Effector memory CD8-positive, alpha-beta T cell (primary cell): ENCODE data around the gene MRPL40.

ENCODE experiments used
- ATAC-seq: fragments of 150-1000 bp; cut with Tn5 transposase; replicated peaks from 2 replicates; pipeline ENCODE4 v1.10.0; 2021; ENCODE audit warnings: mild to moderate bottlenecking, moderate library complexity
- DNase-seq, 3 experiments: peaks; one replicate each; pipeline ENCODE4 v3.0.0; 2021
- H3K27ac Mint-ChIP-seq, 2 donors: one replicate each; pipeline ENCODE4 v1.8.0; 2022; ENCODE audit warnings: mild to moderate bottlenecking in 2 of 2, mixed read lengths in 2 of 2, moderate library complexity in 2 of 2
- H3K27me3 Mint-ChIP-seq, 2 donors: one replicate each; pipeline ENCODE4 v1.8.0; 2022; ENCODE audit warnings: mixed read lengths in 2 of 2
- H3K36me3 Mint-ChIP-seq: one replicate; pipeline ENCODE4 v1.8.0; 2022; ENCODE audit warnings: mild to moderate bottlenecking, moderate library complexity, mixed read lengths; ENCODE audit not compliant: insufficient read depth
- H3K4me1 Mint-ChIP-seq, 2 donors: one replicate each; pipeline ENCODE4 v1.8.0; 2022; ENCODE audit warnings: low read depth in 2 of 2, mixed read lengths in 2 of 2
- H3K4me3 Mint-ChIP-seq, 2 donors: one replicate each; pipeline ENCODE4 v1.8.0; 2022; ENCODE audit warnings: mild to moderate bottlenecking in 2 of 2, mixed read lengths in 2 of 2, moderate library complexity in 2 of 2
- H3K9me3 Mint-ChIP-seq, 2 donors: one replicate each; pipeline ENCODE4 v1.8.0; 2022; ENCODE audit warnings: mixed read lengths in 2 of 2

Gene MRPL40

DNA sequence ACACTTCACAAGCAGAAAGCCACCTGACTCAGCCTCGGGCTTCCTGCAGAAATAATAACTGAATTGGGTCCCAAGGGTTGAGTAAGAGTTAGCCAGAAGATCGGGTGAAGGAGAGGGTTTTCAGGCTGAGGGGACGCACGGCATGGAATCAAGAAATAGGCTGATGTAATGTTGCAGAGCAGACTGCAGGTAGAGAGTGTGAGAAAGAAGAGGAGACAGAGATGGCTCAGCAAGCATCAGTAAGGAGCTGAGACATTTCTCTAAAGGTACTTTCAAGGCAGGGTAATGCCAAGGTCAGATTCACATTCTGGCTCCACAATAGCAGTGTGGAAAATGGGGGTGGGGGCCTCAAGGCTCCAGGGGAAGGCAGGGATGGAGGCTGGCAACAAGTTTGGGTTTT, 19.4 kb upstream of the MRPL40 start:
- ATAC-seq (no peak), DNase-seq (no peak)
- H3K27me3 Mint-ChIP-seq = no peaks in the 10 kb centered on the region
- peak overlapping the region; percentile 65 to 94 for H3K27ac Mint-ChIP-seq
- peaks cover 40 to 48% of the 10 kb centered on the region in 2 donors for H3K4me1 Mint-ChIP-seq
- peaks cover 20% of the 10 kb centered on the region for H3K36me3 Mint-ChIP-seq
- peak overlapping the region in 1 of 2 donors; percentile 18 for H3K4me3 Mint-ChIP-seq
- H3K9me3 Mint-ChIP-seq = no peaks in the 10 kb centered on the region

DNA sequence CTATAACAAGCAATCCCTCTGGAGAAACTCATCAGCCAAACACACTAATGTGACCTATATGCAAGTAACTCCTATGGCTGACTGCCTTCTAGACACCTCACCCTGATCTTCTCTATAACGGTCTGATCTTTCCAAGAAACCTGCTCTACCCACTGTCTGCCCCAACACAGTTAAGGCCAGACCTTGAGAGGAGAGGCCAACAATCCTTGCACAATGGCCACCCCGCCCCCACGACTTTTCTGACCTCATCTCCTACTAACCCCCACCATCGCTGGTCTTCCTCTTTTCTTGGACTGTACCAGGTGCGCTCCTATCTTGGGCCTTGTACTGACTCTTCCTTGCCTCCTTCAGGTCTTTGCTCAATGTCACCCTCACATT, 13.3 kb upstream of the MRPL40 start:
- Mint-ChIP-seq H3K36me3 (peaks cover 18% of the 10 kb centered on the region), H3K27ac (peak overlapping the region; percentile 95 to 96), H3K4me3 (peak overlapping the region; percentile 68 to 77), H3K9me3 (no peaks in the 10 kb centered on the region), H3K27me3 (no peaks in the 10 kb centered on the region), H3K4me1 (peaks cover 55 to 68% of the 10 kb centered on the region in 2 donors)
- DNase-seq (no peak), ATAC-seq (no peak)

GRCh38 chr22:19419464-19420178, 12.7 kb upstream of the MRPL40 start:
- ATAC-seq = peak; percentile 95

GRCh38 chr22:19420321-19420720, 12.0 kb upstream of the MRPL40 start:
- H3K4me1 Mint-ChIP-seq = peaks cover 62 to 74% of the 10 kb centered on the region in 2 donors
- no peaks in the 10 kb centered on the region for H3K9me3 Mint-ChIP-seq
- no peak for DNase-seq
- H3K4me3 Mint-ChIP-seq = peak overlapping the region; percentile 68 to 77
- peak overlapping the region; percentile 95 to 96 for H3K27ac Mint-ChIP-seq
- no peaks in the 10 kb centered on the region for H3K27me3 Mint-ChIP-seq
- peak; percentile 10 for ATAC-seq
- H3K36me3 Mint-ChIP-seq = peaks cover 18% of the 10 kb centered on the region

More at GRCh38 chr22:19419464-19420178, 12.7 kb upstream of the MRPL40 start:
- peak overlapping the region; percentile 68 to 77 for H3K4me3 Mint-ChIP-seq
- H3K9me3 Mint-ChIP-seq = no peaks in the 10 kb centered on the region
- peak; percentile 47 to 59 (median 56) for DNase-seq
- H3K27ac Mint-ChIP-seq = peak overlapping the region; percentile 95 to 96
- no peaks in the 10 kb centered on the region for H3K27me3 Mint-ChIP-seq
- H3K4me1 Mint-ChIP-seq = peaks cover 59 to 71% of the 10 kb centered on the region in 2 donors
- peaks cover 18% of the 10 kb centered on the region for H3K36me3 Mint-ChIP-seq

- no peaks in the 10 kb centered on the region for H3K9me3 Mint-ChIP-seq
- peaks cover 21% of the 10 kb centered on the region for H3K36me3 Mint-ChIP-seq
- DNase-seq (no peak), ATAC-seq (no peak)
- H3K27me3 Mint-ChIP-seq = no peaks in the 10 kb centered on the region
- H3K27ac Mint-ChIP-seq = peak overlapping the region; percentile 95 to 96
- peaks cover 64 to 85% of the 10 kb centered on the region in 2 donors for H3K4me1 Mint-ChIP-seq
- peak overlapping the region; percentile 1 to 51 for H3K4me3 Mint-ChIP-seq
Measured at GRCh38 chr22:19422440-19423301, 9.7 kb upstream of the MRPL40 start.

- DNase-seq (no peak), ATAC-seq (no peak)
- H3K4me1 Mint-ChIP-seq = peaks cover 62 to 85% of the 10 kb centered on the region in 2 donors
- no peaks in the 10 kb centered on the region for H3K27me3 Mint-ChIP-seq
- H3K4me3 Mint-ChIP-seq = no peak overlapping the region
- peaks cover 20% of the 10 kb centered on the region for H3K36me3 Mint-ChIP-seq
- no peaks in the 10 kb centered on the region for H3K9me3 Mint-ChIP-seq
- peak overlapping the region; percentile 47 to 96 for H3K27ac Mint-ChIP-seq
Measured at GRCh38 chr22:19424186-19424500, 8.2 kb upstream of the MRPL40 start.

DNA sequence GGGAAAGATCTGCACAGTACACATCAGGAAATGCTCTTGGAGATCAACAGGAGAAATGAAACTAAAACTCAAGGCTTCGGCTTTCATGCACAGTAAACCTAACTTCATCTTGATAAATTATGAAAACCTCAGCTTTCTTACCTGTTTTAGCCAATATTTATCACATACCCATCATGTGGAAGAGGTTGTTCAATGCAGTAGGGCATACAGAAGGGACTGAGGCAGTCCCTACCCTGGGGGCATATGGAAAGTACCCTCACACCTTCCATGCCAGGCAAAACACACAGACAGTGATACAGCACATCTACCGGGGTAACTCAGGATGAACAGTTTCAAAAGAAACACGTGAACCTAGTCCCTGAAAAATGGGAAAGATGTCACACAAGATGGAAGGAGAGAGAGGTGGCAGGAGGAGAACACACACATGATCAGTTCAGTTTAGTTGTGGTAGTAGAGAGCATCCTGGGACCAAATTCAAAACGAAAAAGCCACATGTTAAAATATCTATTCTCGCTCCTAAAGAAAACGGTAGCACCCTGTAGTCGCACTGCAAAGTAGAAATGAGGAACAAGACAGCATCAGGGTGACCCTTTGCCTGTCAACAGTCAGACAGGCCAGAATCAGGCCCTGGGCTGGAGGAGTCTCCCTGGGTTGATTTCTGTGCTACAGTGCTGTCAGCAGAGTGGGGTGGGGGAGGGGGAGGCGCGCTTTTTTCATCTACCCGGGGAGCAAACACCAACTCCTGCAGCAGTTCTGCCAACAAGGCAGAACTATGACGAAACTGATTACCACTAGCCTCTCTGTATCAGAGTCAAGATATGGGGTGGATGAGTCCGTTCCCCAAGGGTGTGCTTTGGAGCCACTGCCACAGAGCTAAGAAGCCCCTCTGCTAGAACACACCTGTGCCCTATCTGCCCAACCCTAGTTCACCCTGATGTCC, 2.1 kb upstream of the MRPL40 start:
- no peaks in the 10 kb centered on the region for H3K27me3 Mint-ChIP-seq
- ATAC-seq (peak; percentile 31), DNase-seq (peak; percentile 16 to 38 (median 16))
- peaks cover 33 to 51% of the 10 kb centered on the region in 2 donors for H3K4me1 Mint-ChIP-seq
- H3K4me3 Mint-ChIP-seq = peak overlapping the region; percentile 88 to 93
- peaks cover 45% of the 10 kb centered on the region for H3K36me3 Mint-ChIP-seq
- H3K27ac Mint-ChIP-seq = peak overlapping the region; percentile 92 to 94
- no peaks in the 10 kb centered on the region for H3K9me3 Mint-ChIP-seq

GRCh38 chr22:19430890-19431541, 1.3 kb upstream of the MRPL40 start:
- Mint-ChIP-seq H3K27me3 (no peaks in the 10 kb centered on the region), H3K36me3 (peaks cover 52% of the 10 kb centered on the region), H3K27ac (peak overlapping the region; percentile 92 to 94), H3K9me3 (no peaks in the 10 kb centered on the region), H3K4me3 (peak overlapping the region; percentile 88 to 93), H3K4me1 (peaks cover 32 to 48% of the 10 kb centered on the region in 2 donors)
- ATAC-seq (no peak), DNase-seq (peak in 1 of 3 experiments; percentile 16)

DNA sequence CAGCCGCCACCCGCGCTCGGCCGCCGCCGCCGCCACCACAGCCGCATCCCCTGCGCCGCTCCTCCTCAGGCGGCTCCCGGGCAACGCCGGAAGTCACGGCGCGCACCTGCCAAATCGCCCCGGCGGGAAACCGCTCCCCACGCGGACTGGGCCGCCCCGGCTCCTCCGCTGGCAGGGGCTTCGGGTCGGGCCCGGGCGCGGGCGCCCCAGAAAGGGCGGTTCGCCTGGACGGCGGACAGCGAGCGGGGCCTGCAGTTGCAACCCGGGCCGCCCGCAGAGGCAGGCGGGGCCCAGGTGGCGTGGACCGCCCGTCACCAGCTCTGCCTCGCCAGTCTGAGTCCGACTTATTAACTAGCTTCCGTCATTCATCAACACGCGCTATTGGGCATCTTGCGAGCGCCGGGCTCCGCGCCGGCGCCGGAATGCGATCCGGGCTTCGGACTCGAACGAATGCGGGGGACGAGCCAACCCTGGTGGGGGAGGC, 654 bp upstream of the MRPL40 start, which contains the start of gene HIRA:
Gene HIRA, minus strand, starts transcription at position 85 of the 484 bp plus-strand sequence. CDS start 257 bp downstream, outside the sequence.
- ATAC-seq (peak; percentile 57), DNase-seq (peak; percentile 81 to 90 (median 88))
- Mint-ChIP-seq H3K4me3 (peak within 1 kb of the TSS; percentile 88 to 93), H3K4me1 (peaks cover 25 to 41% of the 10 kb centered on the region in 2 donors), H3K27ac (peak within 1 kb of the TSS; percentile 93 to 94), H3K9me3 (no peaks in the 10 kb centered on the region), H3K27me3 (no peaks in the 10 kb centered on the region), H3K36me3 (peaks cover 53% of the 10 kb centered on the region)

DNA sequence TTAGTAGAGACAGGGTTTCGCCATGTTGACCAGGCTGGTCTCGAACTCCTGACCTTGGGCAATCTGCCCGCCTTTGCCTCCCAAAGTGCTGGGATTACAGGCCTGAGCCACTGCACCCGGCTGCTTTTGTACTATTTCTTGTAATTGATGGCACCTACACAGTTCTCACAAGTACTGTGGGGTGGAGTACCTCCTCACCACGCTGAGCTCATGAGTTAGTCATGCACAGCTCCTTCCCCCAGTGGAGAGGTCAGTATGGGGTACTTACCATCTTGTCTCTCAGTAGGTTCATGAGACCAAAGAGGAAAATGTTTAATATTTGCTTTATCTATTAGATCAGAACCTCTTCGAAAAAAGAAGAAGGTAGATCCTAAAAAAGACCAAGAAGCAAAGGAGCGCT, 2.1 kb downstream of the MRPL40 start:
- DNase-seq (no peak), ATAC-seq (no peak)
- Mint-ChIP-seq H3K4me3 (peak overlapping the region; percentile 55 to 88), H3K27ac (peak overlapping the region in 1 of 2 donors; percentile 93), H3K4me1 (peaks cover 17 to 19% of the 10 kb centered on the region in 2 donors), H3K9me3 (no peaks in the 10 kb centered on the region), H3K27me3 (no peaks in the 10 kb centered on the region), H3K36me3 (peaks cover 50% of the 10 kb centered on the region)

GRCh38 chr22:19434829-19435580, 2.7 kb downstream of the MRPL40 start:
- no peaks in the 10 kb centered on the region for H3K9me3 Mint-ChIP-seq

More at GRCh38 chr22:19434829-19435580, 2.7 kb downstream of the MRPL40 start:
- H3K36me3 Mint-ChIP-seq = peaks cover 52% of the 10 kb centered on the region
- no peak overlapping the region for H3K4me3 Mint-ChIP-seq
- H3K27me3 Mint-ChIP-seq = no peaks in the 10 kb centered on the region
- DNase-seq (no peak), ATAC-seq (no peak)
- H3K4me1 Mint-ChIP-seq = peaks cover 11 to 13% of the 10 kb centered on the region in 2 donors
- H3K27ac Mint-ChIP-seq = peak overlapping the region in 1 of 2 donors; percentile 65
